ENCODE results near the gene TRIM44.

TRIM44 gene

DNA sequence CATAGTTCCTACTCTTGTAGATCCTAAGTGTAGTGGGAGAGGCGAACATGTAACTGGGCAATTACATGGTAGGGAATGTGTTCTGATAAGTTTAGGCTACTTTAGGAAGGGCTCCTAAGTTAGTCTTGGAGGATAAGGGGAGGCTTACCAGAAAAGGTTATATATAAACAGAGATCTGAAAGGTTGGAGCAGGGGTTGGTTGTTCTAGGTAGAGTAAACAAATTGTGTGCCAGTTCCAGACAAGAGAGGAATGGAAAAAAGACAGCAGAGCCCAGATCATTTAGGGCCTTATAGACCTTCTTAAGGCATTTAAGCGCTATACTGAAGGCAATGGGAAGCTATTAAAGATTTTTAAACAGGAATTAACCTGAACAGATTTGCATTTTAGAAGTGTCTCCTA is 74.4 kb downstream of the TRIM44 start:
- Histone ChIP-seq H3K4me2 (ENCODE audit: low read length) (no peak overlapping the region), H3K9ac (ENCODE audit: low read length) (no peak overlapping the region), H4K91ac (ENCODE audit: low read depth, low read length) (no peak overlapping the region), H3K79me2 (ENCODE audit: control insufficient read depth, insufficient read depth, low read length, poor library complexity) (no peaks in the 10 kb centered on the region), H2BK5ac (ENCODE audit: low read depth, low read length, poor library complexity) (no peak overlapping the region), H3K4ac (ENCODE audit: low read depth, low read length) (no peak overlapping the region), H3K23ac (ENCODE audit: low read length) (no peak overlapping the region), H4K8ac (ENCODE audit: low read depth, low read length) (no peak overlapping the region), H3K4me3 (ENCODE audit: low read depth, low read length) (no peak overlapping the region), H3K18ac (ENCODE audit: low read length) (no peak overlapping the region), H3K9me3 (ENCODE audit: insufficient read depth, low read depth, low read length) (no peaks in the 10 kb centered on the region), H3K4me1 (ENCODE audit: control insufficient read depth in 1 of 2, insufficient read depth in 2 of 2, low read length in 2 of 2) (no peaks in the 10 kb centered on the region), H3K14ac (ENCODE audit: low read length) (no peak overlapping the region), H3K79me1 (ENCODE audit: low read length) (no peaks in the 10 kb centered on the region), H3K36me3 (ENCODE audit: control insufficient read depth in 1 of 2, insufficient read depth in 2 of 2, low read length in 2 of 2) (peaks cover 0 to 2% of the 10 kb centered on the region in 2 experiments), H2AK5ac (ENCODE audit: low read length) (no peak overlapping the region), H4K12ac (ENCODE audit: low read depth, low read length) (no peak overlapping the region), H3K27ac (ENCODE audit: low read depth, low read length) (no peak overlapping the region), H2BK12ac (ENCODE audit: low read length) (no peak overlapping the region), H3K27me3 (ENCODE audit: insufficient read depth, low read length) (no peaks in the 10 kb centered on the region), H2AFZ (ENCODE audit: insufficient read depth, low read length, poor library complexity) (no peak overlapping the region), H2BK120ac (ENCODE audit: insufficient read depth, low read length, poor library complexity) (no peak overlapping the region)
- no peak for DNase-seq
- no CpG with 5 or more reads among the region's 2 CpGs for WGBS (ENCODE audit: extremely low coverage, insufficient coverage, insufficient read length)

DNA sequence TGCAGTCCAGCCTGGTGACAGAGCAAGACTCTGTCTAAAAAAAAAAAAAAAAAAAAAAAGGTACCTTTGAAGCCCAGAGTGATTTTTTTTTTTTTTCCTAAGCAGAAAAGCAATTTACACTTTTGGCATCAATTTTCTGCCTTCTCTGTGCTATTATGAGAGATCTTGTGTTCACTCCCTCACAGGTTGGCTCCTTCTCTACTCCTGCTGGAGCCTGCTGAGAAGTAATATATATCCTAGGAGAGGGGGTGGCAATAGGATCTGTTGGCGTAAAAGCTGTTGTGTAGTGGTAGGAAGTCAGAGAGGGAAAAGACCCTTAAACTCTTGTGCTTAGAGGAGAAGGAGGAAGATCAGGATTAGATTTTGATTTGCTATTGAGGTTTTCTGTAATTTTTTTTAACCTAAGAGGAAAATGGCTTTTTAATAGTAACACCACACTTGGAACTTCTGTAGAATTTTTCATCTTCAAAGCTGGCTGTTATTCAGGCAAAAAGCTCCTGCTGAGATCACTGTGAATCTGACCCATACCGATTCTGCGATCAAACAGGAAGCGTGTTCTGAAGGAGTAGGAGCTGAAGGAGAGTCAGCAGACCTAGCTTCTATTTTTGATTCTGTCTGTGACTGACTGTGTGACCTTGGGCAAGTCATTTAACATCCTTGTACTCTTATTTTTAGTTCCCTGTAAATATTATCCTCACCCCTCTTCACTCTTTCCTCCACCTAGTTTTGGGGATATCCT is 77.7 kb downstream of the TRIM44 start:
- Histone ChIP-seq H4K12ac (ENCODE audit: low read depth, low read length) (no peak overlapping the region), H2BK120ac (ENCODE audit: insufficient read depth, low read length, poor library complexity) (no peak overlapping the region), H3K4ac (ENCODE audit: low read depth, low read length) (no peak overlapping the region), H3K9me3 (ENCODE audit: insufficient read depth, low read depth, low read length) (no peaks in the 10 kb centered on the region), H2AFZ (ENCODE audit: insufficient read depth, low read length, poor library complexity) (no peak overlapping the region), H2BK5ac (ENCODE audit: low read depth, low read length, poor library complexity) (no peak overlapping the region), H2BK12ac (ENCODE audit: low read length) (no peak overlapping the region), H3K79me2 (ENCODE audit: control insufficient read depth, insufficient read depth, low read length, poor library complexity) (no peaks in the 10 kb centered on the region), H4K91ac (ENCODE audit: low read depth, low read length) (no peak overlapping the region), H3K79me1 (ENCODE audit: low read length) (no peaks in the 10 kb centered on the region), H3K27ac (ENCODE audit: low read depth, low read length) (no peak overlapping the region), H4K8ac (ENCODE audit: low read depth, low read length) (no peak overlapping the region), H3K23ac (ENCODE audit: low read length) (no peak overlapping the region), H3K27me3 (ENCODE audit: insufficient read depth, low read length) (no peaks in the 10 kb centered on the region), H3K4me1 (ENCODE audit: control insufficient read depth in 1 of 2, insufficient read depth in 2 of 2, low read length in 2 of 2) (no peaks in the 10 kb centered on the region), H3K36me3 (ENCODE audit: control insufficient read depth in 1 of 2, insufficient read depth in 2 of 2, low read length in 2 of 2) (no peaks in the 10 kb centered on the region), H3K4me3 (ENCODE audit: low read depth, low read length) (no peak overlapping the region), H2AK5ac (ENCODE audit: low read length) (no peak overlapping the region), H3K9ac (ENCODE audit: low read length) (no peak overlapping the region), H3K14ac (ENCODE audit: low read length) (no peak overlapping the region), H3K4me2 (ENCODE audit: low read length) (no peak overlapping the region), H3K18ac (ENCODE audit: low read length) (no peak overlapping the region)
- WGBS (ENCODE audit: extremely low coverage, insufficient coverage, insufficient read length) = no CpG with 5 or more reads among the region's 4 CpGs
- no peak for DNase-seq

GRCh38 chr11:35742707-35743454 is 80.3 kb downstream of the TRIM44 start:
- no peak overlapping the region for H3K9ac ChIP-seq (ENCODE audit: low read length)
- H3K79me1 ChIP-seq (ENCODE audit: low read length) = no peaks in the 10 kb centered on the region
- H2AFZ ChIP-seq (ENCODE audit: insufficient read depth, low read length, poor library complexity) = no peak overlapping the region
- H3K36me3 ChIP-seq (ENCODE audit: control insufficient read depth in 1 of 2, insufficient read depth in 2 of 2, low read length in 2 of 2) = no peaks in the 10 kb centered on the region
- no peak overlapping the region for H3K4ac ChIP-seq (ENCODE audit: low read depth, low read length)
- no peak overlapping the region for H4K8ac ChIP-seq (ENCODE audit: low read depth, low read length)
- no peak overlapping the region for H2AK5ac ChIP-seq (ENCODE audit: low read length)
- no peak overlapping the region for H3K4me2 ChIP-seq (ENCODE audit: low read length)
- H2BK120ac ChIP-seq (ENCODE audit: insufficient read depth, low read length, poor library complexity) = no peak overlapping the region
- H4K91ac ChIP-seq (ENCODE audit: low read depth, low read length) = no peak overlapping the region
- H3K4me1 ChIP-seq (ENCODE audit: control insufficient read depth in 1 of 2, insufficient read depth in 2 of 2, low read length in 2 of 2) = no peaks in the 10 kb centered on the region
- H3K14ac ChIP-seq (ENCODE audit: low read length) = no peak overlapping the region
- no peaks in the 10 kb centered on the region for H3K79me2 ChIP-seq (ENCODE audit: control insufficient read depth, insufficient read depth, low read length, poor library complexity)
- H3K23ac ChIP-seq (ENCODE audit: low read length) = no peak overlapping the region
- no peak overlapping the region for H4K12ac ChIP-seq (ENCODE audit: low read depth, low read length)
- no peak overlapping the region for H2BK5ac ChIP-seq (ENCODE audit: low read depth, low read length, poor library complexity)
- WGBS (ENCODE audit: extremely low coverage, insufficient coverage, insufficient read length) = no CpG with 5 or more reads among the region's 4 CpGs
- no peaks in the 10 kb centered on the region for H3K27me3 ChIP-seq (ENCODE audit: insufficient read depth, low read length)
- DNase-seq = no peak
- H3K9me3 ChIP-seq (ENCODE audit: insufficient read depth, low read depth, low read length) = no peaks in the 10 kb centered on the region
- H3K4me3 ChIP-seq (ENCODE audit: low read depth, low read length) = no peak overlapping the region
- no peak overlapping the region for H2BK12ac ChIP-seq (ENCODE audit: low read length)
- no peak overlapping the region for H3K18ac ChIP-seq (ENCODE audit: low read length)
- H3K27ac ChIP-seq (ENCODE audit: low read depth, low read length) = no peak overlapping the region

- no CpG with 5 or more reads among the region's 4 CpGs for WGBS (ENCODE audit: extremely low coverage, insufficient coverage, insufficient read length)
- no peak overlapping the region for H4K8ac ChIP-seq (ENCODE audit: low read depth, low read length)
Observed at GRCh38 chr11:35746356-35747153, 84.0 kb downstream of the TRIM44 start.

More at GRCh38 chr11:35746356-35747153, 84.0 kb downstream of the TRIM44 start:
- Histone ChIP-seq H3K4me2 (ENCODE audit: low read length) (no peak overlapping the region), H3K4me1 (ENCODE audit: control insufficient read depth in 1 of 2, insufficient read depth in 2 of 2, low read length in 2 of 2) (no peaks in the 10 kb centered on the region), H2BK120ac (ENCODE audit: insufficient read depth, low read length, poor library complexity) (no peak overlapping the region), H3K36me3 (ENCODE audit: control insufficient read depth in 1 of 2, insufficient read depth in 2 of 2, low read length in 2 of 2) (no peaks in the 10 kb centered on the region), H3K27me3 (ENCODE audit: insufficient read depth, low read length) (no peaks in the 10 kb centered on the region), H3K79me2 (ENCODE audit: control insufficient read depth, insufficient read depth, low read length, poor library complexity) (no peaks in the 10 kb centered on the region), H2BK5ac (ENCODE audit: low read depth, low read length, poor library complexity) (no peak overlapping the region), H2AK5ac (ENCODE audit: low read length) (no peak overlapping the region), H3K27ac (ENCODE audit: low read depth, low read length) (no peak overlapping the region), H3K4me3 (ENCODE audit: low read depth, low read length) (no peak overlapping the region), H2BK12ac (ENCODE audit: low read length) (no peak overlapping the region), H3K23ac (ENCODE audit: low read length) (no peak overlapping the region), H3K14ac (ENCODE audit: low read length) (no peak overlapping the region), H2AFZ (ENCODE audit: insufficient read depth, low read length, poor library complexity) (no peak overlapping the region), H4K91ac (ENCODE audit: low read depth, low read length) (no peak overlapping the region), H3K9ac (ENCODE audit: low read length) (no peak overlapping the region), H4K12ac (ENCODE audit: low read depth, low read length) (no peak overlapping the region), H3K4ac (ENCODE audit: low read depth, low read length) (no peak overlapping the region), H3K9me3 (ENCODE audit: insufficient read depth, low read depth, low read length) (no peaks in the 10 kb centered on the region), H3K79me1 (ENCODE audit: low read length) (no peaks in the 10 kb centered on the region), H3K18ac (ENCODE audit: low read length) (no peak overlapping the region)
- DNase-seq = no peak
